Activated T-cell treated with anti-CD3 and anti-CD28 coated beads, Interleukin-2, amount 50 U/mL, for 24 hours (primary cell): ENCODE measurements around the gene PRELP.

Source experiments
- DNase-seq: peaks from one replicate; pipeline ENCODE4 v3.0.0-alpha.2; 2020
- H3K27ac Mint-ChIP-seq: 2 replicates; pipeline ENCODE4 v1.8.0; 2020; ENCODE audit warnings: mild to moderate bottlenecking, mixed read lengths
- H3K27me3 Mint-ChIP-seq: 2 replicates; pipeline ENCODE4 v1.8.0; 2020; ENCODE audit warnings: mixed read lengths
- H3K36me3 Mint-ChIP-seq: 2 replicates; pipeline ENCODE4 v1.8.0; 2020; ENCODE audit warnings: low read depth, mixed read lengths
- H3K4me1 Mint-ChIP-seq: 2 replicates; pipeline ENCODE4 v1.8.0; 2020; ENCODE audit warnings: low read depth, mixed read lengths
- H3K4me3 Mint-ChIP-seq: 2 replicates; pipeline ENCODE4 v1.8.0; 2020; ENCODE audit warnings: mild to moderate bottlenecking, moderate library complexity, mixed read lengths
- H3K9me3 Mint-ChIP-seq: 2 replicates; pipeline ENCODE4 v1.8.0; 2020; ENCODE audit warnings: mixed read lengths

The PRELP gene

GRCh38 chr1:203525685-203526084, 50.1 kb downstream of the PRELP start:
- DNase-seq, result no peak
- H3K4me1 Mint-ChIP-seq, result no peaks in the 10 kb centered on the region
- no peaks in the 10 kb centered on the region for H3K36me3 Mint-ChIP-seq
- H3K4me3 Mint-ChIP-seq, result no peak overlapping the region
- no peaks in the 10 kb centered on the region for H3K27me3 Mint-ChIP-seq
- no peaks in the 10 kb centered on the region for H3K9me3 Mint-ChIP-seq
- H3K27ac Mint-ChIP-seq, result no peak overlapping the region

GRCh38 chr1:203526130-203526529, 50.5 kb downstream of the PRELP start:
- Mint-ChIP-seq H3K9me3 (no peaks in the 10 kb centered on the region), H3K4me1 (no peaks in the 10 kb centered on the region), H3K27me3 (no peaks in the 10 kb centered on the region), H3K27ac (no peak overlapping the region), H3K36me3 (no peaks in the 10 kb centered on the region), H3K4me3 (no peak overlapping the region)
- no peak for DNase-seq

- no peaks in the 10 kb centered on the region for H3K36me3 Mint-ChIP-seq
- no peak for DNase-seq
- H3K27ac Mint-ChIP-seq, result no peak overlapping the region
- H3K4me1 Mint-ChIP-seq, result no peaks in the 10 kb centered on the region
- no peak overlapping the region for H3K4me3 Mint-ChIP-seq
- no peaks in the 10 kb centered on the region for H3K27me3 Mint-ChIP-seq
- H3K9me3 Mint-ChIP-seq, result no peaks in the 10 kb centered on the region
These were observed 51.0 kb downstream of the PRELP start for GRCh38 chr1:203526572-203526971.

GRCh38 chr1:203527013-203527412, 51.4 kb downstream of the PRELP start:
- H3K4me3 Mint-ChIP-seq, result no peak overlapping the region
- no peaks in the 10 kb centered on the region for H3K36me3 Mint-ChIP-seq
- no peaks in the 10 kb centered on the region for H3K4me1 Mint-ChIP-seq
- DNase-seq, result no peak
- H3K27ac Mint-ChIP-seq, result no peak overlapping the region
- H3K27me3 Mint-ChIP-seq, result no peaks in the 10 kb centered on the region
- no peaks in the 10 kb centered on the region for H3K9me3 Mint-ChIP-seq

GRCh38 chr1:203528063-203528462, 52.5 kb downstream of the PRELP start:
- Mint-ChIP-seq H3K27me3 (no peaks in the 10 kb centered on the region), H3K4me3 (no peak overlapping the region), H3K9me3 (no peaks in the 10 kb centered on the region), H3K36me3 (no peaks in the 10 kb centered on the region), H3K27ac (no peak overlapping the region), H3K4me1 (no peaks in the 10 kb centered on the region)
- no peak for DNase-seq

GRCh38 chr1:203528976-203529835, 53.6 kb downstream of the PRELP start:
- Mint-ChIP-seq H3K4me1 (no peaks in the 10 kb centered on the region), H3K27ac (no peak overlapping the region), H3K36me3 (no peaks in the 10 kb centered on the region), H3K27me3 (no peaks in the 10 kb centered on the region), H3K4me3 (no peak overlapping the region), H3K9me3 (no peaks in the 10 kb centered on the region)
- DNase-seq, result no peak

- no peak for DNase-seq
- no peaks in the 10 kb centered on the region for H3K9me3 Mint-ChIP-seq
- no peak overlapping the region for H3K27ac Mint-ChIP-seq
- no peaks in the 10 kb centered on the region for H3K36me3 Mint-ChIP-seq
- H3K4me1 Mint-ChIP-seq, result no peaks in the 10 kb centered on the region
- no peak overlapping the region for H3K4me3 Mint-ChIP-seq
- no peaks in the 10 kb centered on the region for H3K27me3 Mint-ChIP-seq
These were observed 55.5 kb downstream of the PRELP start for GRCh38 chr1:203531063-203531462.

- no peak for DNase-seq
- Mint-ChIP-seq H3K27me3 (no peaks in the 10 kb centered on the region), H3K4me3 (no peak overlapping the region), H3K4me1 (no peaks in the 10 kb centered on the region), H3K27ac (no peak overlapping the region), H3K9me3 (no peaks in the 10 kb centered on the region), H3K36me3 (no peaks in the 10 kb centered on the region)
These were observed 58.4 kb downstream of the PRELP start for GRCh38 chr1:203534012-203534411.

- H3K27ac Mint-ChIP-seq, result no peak overlapping the region
These were observed 58.9 kb downstream of the PRELP start for GRCh38 chr1:203534526-203534925.

GRCh38 chr1:203536575-203536974, 61.0 kb downstream of the PRELP start:
- no peak overlapping the region for H3K27ac Mint-ChIP-seq

More at GRCh38 chr1:203534526-203534925, 58.9 kb downstream of the PRELP start:
- Mint-ChIP-seq H3K36me3 (no peaks in the 10 kb centered on the region), H3K4me3 (no peak overlapping the region), H3K27me3 (no peaks in the 10 kb centered on the region), H3K4me1 (no peaks in the 10 kb centered on the region), H3K9me3 (no peaks in the 10 kb centered on the region)
- no peak for DNase-seq

GRCh38 chr1:203536980-203537455, 61.4 kb downstream of the PRELP start:
- no peak overlapping the region for H3K4me3 Mint-ChIP-seq
- DNase-seq, result no peak
- H3K36me3 Mint-ChIP-seq, result no peaks in the 10 kb centered on the region
- no peaks in the 10 kb centered on the region for H3K9me3 Mint-ChIP-seq
- H3K27ac Mint-ChIP-seq, result no peak overlapping the region
- H3K27me3 Mint-ChIP-seq, result no peaks in the 10 kb centered on the region
- H3K4me1 Mint-ChIP-seq, result no peaks in the 10 kb centered on the region

More at GRCh38 chr1:203536575-203536974, 61.0 kb downstream of the PRELP start:
- no peaks in the 10 kb centered on the region for H3K27me3 Mint-ChIP-seq
- no peaks in the 10 kb centered on the region for H3K9me3 Mint-ChIP-seq
- DNase-seq, result no peak
- H3K36me3 Mint-ChIP-seq, result no peaks in the 10 kb centered on the region
- H3K4me3 Mint-ChIP-seq, result no peak overlapping the region
- no peaks in the 10 kb centered on the region for H3K4me1 Mint-ChIP-seq

GRCh38 chr1:203537806-203538464, 62.3 kb downstream of the PRELP start:
- Mint-ChIP-seq H3K27me3 (no peaks in the 10 kb centered on the region), H3K36me3 (no peaks in the 10 kb centered on the region), H3K4me1 (no peaks in the 10 kb centered on the region), H3K4me3 (no peak overlapping the region), H3K9me3 (no peaks in the 10 kb centered on the region), H3K27ac (no peak overlapping the region)
- DNase-seq, result no peak

- Mint-ChIP-seq H3K4me1 (no peaks in the 10 kb centered on the region), H3K27ac (no peak overlapping the region), H3K36me3 (no peaks in the 10 kb centered on the region), H3K4me3 (no peak overlapping the region), H3K27me3 (no peaks in the 10 kb centered on the region), H3K9me3 (no peaks in the 10 kb centered on the region)
- DNase-seq, result no peak
These were observed 63.1 kb downstream of the PRELP start for GRCh38 chr1:203538726-203539125.

- Mint-ChIP-seq H3K27ac (no peak overlapping the region), H3K4me3 (no peak overlapping the region), H3K9me3 (no peaks in the 10 kb centered on the region), H3K4me1 (no peaks in the 10 kb centered on the region), H3K27me3 (no peaks in the 10 kb centered on the region), H3K36me3 (no peaks in the 10 kb centered on the region)
- no peak for DNase-seq
These were observed 64.4 kb downstream of the PRELP start for GRCh38 chr1:203539831-203540546.
